Measurements from ENCODE around the gene FRRS1L.

DNA sequence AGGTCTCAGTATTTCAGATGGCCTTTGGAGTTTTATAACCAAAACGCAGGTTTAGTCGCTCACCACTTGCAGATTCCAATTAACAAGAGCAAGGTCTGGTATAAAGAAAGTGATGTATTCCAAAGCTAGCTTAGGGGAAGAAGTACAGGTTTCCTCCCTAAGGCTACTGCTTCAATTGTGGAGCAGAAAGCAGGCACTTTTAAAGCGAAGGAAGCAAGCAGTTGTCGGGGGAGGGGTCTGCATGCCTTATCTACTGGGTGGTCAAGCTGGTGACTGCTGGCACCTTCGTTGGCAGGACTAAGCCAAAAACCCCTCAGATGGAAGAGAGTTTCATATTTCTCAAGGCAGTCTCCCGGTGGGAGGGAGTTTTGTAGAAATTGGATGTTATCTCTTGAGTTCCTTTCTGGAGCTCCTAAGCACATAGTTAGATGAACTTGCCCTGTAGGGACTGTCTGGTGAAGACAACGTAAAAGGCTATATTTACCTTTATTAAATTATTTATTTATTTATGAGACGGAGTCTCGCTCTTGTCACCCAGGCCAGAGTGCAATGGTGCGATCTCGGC, 45.7 kb downstream of the FRRS1L start:
- TF ChIP-seq POLR2A (IDR thresholded peaks at IDR 0.05) (no peak), CTCF (IDR thresholded peaks at IDR 0.05) (no peak)

Data from Peyer's patch (tissue), 4 donors.